Natural killer cell (primary cell): Measurements from ENCODE around the gene CDKN2AIP. TPM values are rescaled to one million over a fixed set of nuclear protein-coding genes. Genes with fewer than 3 reads are reported as not detected.

Experiments used
- ATAC-seq, 3 donors: fragments of 150-1000 bp in 2 of 3; fragments of 200-7000 bp in 1 of 3; cut with Tn5 transposase; 1 replicate in 1 of 3; 2 replicates in 2 of 3; pipeline ENCODE4 v1.10.0; 2021; ENCODE audit warnings: mild to moderate bottlenecking in 2 of 3, moderate library complexity in 2 of 3
- DNase-seq, 2 donors: peaks; one replicate each; pipeline versions ENCODE4 v3.0.0 to v3.0.0-alpha.2; 2013 to 2021; ENCODE audit warnings: mixed read lengths in 1 of 2
- H3K27ac ChIP-seq: one replicate; pipeline ENCODE4 v1.5.1; 2013; ENCODE audit warnings: mild to moderate bottlenecking, low read length
- H3K27me3 ChIP-seq: one replicate; pipeline ENCODE4 v1.6.1; 2013; ENCODE audit warnings: low read length; ENCODE audit not compliant: control insufficient read depth, insufficient read depth
- H3K36me3 ChIP-seq: one replicate; pipeline ENCODE4 v1.6.1; 2013; ENCODE audit warnings: low read length; ENCODE audit not compliant: control insufficient read depth, insufficient read depth
- H3K4me1 ChIP-seq: one replicate; pipeline ENCODE4 v1.6.1; 2013; ENCODE audit warnings: low read length; ENCODE audit not compliant: control insufficient read depth, insufficient read depth
- H3K4me3 ChIP-seq: one replicate; pipeline ENCODE4 v1.5.1; 2013; ENCODE audit warnings: low read length
- H3K9me3 ChIP-seq: one replicate; pipeline ENCODE4 v1.6.1; 2013; ENCODE audit warnings: low read length; ENCODE audit not compliant: control insufficient read depth, insufficient read depth
- H3K27ac Mint-ChIP-seq, 2 donors: one replicate each; pipeline ENCODE4 v1.8.0; 2022; ENCODE audit warnings: mild to moderate bottlenecking in 2 of 2, mixed read lengths in 2 of 2, moderate library complexity in 1 of 2
- H3K27me3 Mint-ChIP-seq, 2 donors: one replicate each; pipeline ENCODE4 v1.8.0; 2022; ENCODE audit warnings: low read depth in 2 of 2, mixed read lengths in 2 of 2
- H3K36me3 Mint-ChIP-seq: one replicate; pipeline ENCODE4 v1.8.0; 2022; ENCODE audit warnings: mixed read lengths
- H3K4me1 Mint-ChIP-seq, 2 donors: one replicate each; pipeline ENCODE4 v1.8.0; 2022; ENCODE audit warnings: mixed read lengths in 2 of 2
- H3K4me3 Mint-ChIP-seq: one replicate; pipeline ENCODE4 v1.8.0; 2022; ENCODE audit warnings: mild to moderate bottlenecking, moderate library complexity, mixed read lengths
- H3K9me3 Mint-ChIP-seq, 2 donors: one replicate each; pipeline ENCODE4 v1.8.0; 2022; ENCODE audit warnings: mixed read lengths in 2 of 2
- WGBS: methylation state at CpG from one replicate; pipeline ENCODE4 v1.1.7; 2013; ENCODE audit warnings: missing lambda C conversion rate; ENCODE audit not compliant: insufficient coverage; 5-methylcytosine and 5-hydroxymethylcytosine counted together
- intact Hi-C: fragments of 100-400 bp; cut with micrococcal nuclease; formaldehyde crosslinking; loops from one replicate; pipeline ENCODE4 v1.14.2; 2022
- total RNA-seq, 4 donors: library from RNA; stranded (reverse); fragments of 120-200 nt in 1 of 4; gene quantifications; one replicate each; pipeline versions ENCODE4 v1.2.3 to v1.2.4, GENCODE V29; 2013 to 2022
- TF ChIP-seq, protein P1 (sequence below): fragments of 200-600 bp; IDR thresholded peaks from one replicate; pipeline ENCODE4 v1.8.0; 2022; ENCODE audit warnings: antibody characterized with exemption

The CDKN2AIP gene
- total RNA-seq, 3 donors from 2014 or later (not counting 1 experiment from before 2014, with no cell fraction given), result 24.2 to 27.3 (median 25.7) TPM

DNA sequence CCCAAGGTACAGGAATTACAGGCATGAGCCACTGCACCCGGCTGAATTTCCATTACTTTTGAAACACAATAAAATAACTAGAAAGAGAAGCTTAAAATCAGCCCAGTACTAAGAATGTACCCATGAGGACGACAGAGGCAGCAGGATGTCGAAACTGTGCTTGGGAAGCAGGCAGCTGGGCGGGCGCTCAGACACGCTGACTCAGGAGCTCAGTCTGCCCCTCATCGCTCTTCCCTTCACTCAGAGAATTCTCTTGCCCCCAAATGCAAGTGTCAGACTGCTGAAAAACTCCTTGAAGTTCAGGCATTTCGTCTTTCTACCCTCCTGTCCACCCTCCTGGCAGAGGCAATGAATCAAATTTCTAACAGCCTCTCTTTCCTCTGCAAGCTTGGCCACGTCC lies 41.0 kb upstream of the CDKN2AIP start:
- Mint-ChIP-seq H3K27ac (no peak overlapping the region), H3K9me3 (no peaks in the 10 kb centered on the region), H3K27me3 (peaks cover 19 to 24% of the 10 kb centered on the region in 2 donors), H3K36me3 (no peaks in the 10 kb centered on the region), H3K4me3 (no peak overlapping the region), H3K4me1 (peaks cover 20 to 22% of the 10 kb centered on the region in 2 donors)
- DNase-seq (no peak), ATAC-seq (no peak)
- no peaks in the 10 kb centered on the region for H3K36me3 ChIP-seq
- intact Hi-C loops, result no loop called here
- peaks cover 11% of the 10 kb centered on the region for H3K4me1 ChIP-seq
- H3K4me3 ChIP-seq, result no peak overlapping the region
- TF ChIP-seq, protein P1, sequence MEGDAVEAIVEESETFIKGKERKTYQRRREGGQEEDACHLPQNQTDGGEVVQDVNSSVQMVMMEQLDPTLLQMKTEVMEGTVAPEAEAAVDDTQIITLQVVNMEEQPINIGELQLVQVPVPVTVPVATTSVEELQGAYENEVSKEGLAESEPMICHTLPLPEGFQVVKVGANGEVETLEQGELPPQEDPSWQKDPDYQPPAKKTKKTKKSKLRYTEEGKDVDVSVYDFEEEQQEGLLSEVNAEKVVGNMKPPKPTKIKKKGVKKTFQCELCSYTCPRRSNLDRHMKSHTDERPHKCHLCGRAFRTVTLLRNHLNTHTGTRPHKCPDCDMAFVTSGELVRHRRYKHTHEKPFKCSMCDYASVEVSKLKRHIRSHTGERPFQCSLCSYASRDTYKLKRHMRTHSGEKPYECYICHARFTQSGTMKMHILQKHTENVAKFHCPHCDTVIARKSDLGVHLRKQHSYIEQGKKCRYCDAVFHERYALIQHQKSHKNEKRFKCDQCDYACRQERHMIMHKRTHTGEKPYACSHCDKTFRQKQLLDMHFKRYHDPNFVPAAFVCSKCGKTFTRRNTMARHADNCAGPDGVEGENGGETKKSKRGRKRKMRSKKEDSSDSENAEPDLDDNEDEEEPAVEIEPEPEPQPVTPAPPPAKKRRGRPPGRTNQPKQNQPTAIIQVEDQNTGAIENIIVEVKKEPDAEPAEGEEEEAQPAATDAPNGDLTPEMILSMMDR, result no peak
- H3K27ac ChIP-seq, result no peak overlapping the region
- WGBS, result 87% methylated on average over 9 of the region's 9 CpGs
- H3K27me3 ChIP-seq, result no peaks in the 10 kb centered on the region
- no peaks in the 10 kb centered on the region for H3K9me3 ChIP-seq

DNA sequence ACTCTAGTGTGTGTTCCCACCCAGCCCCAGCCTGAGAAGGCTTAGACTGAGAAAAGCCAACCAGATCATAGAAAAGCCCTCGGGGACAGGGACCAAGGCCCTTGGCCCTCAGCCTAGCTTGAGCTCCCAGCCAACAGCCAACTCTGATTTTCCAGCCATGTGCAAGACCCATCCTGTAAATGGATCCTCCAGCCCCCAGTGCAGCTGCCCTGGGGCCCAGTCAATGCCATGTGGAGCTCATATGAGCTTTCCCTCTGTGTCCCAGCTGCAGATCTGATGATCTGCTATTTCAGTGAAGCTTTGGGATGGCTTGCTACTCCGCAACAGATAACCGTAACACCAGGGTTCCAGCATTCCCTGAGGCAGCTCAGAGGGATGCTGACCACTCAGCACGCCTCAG lies 40.5 kb upstream of the CDKN2AIP start:
- no peaks in the 10 kb centered on the region for H3K9me3 ChIP-seq
- H3K4me1 Mint-ChIP-seq, result peaks cover 15 to 17% of the 10 kb centered on the region in 2 donors
- H3K27me3 ChIP-seq, result no peaks in the 10 kb centered on the region
- H3K4me1 ChIP-seq, result peaks cover 7% of the 10 kb centered on the region
- H3K36me3 Mint-ChIP-seq, result no peaks in the 10 kb centered on the region
- peaks cover 19 to 24% of the 10 kb centered on the region in 2 donors for H3K27me3 Mint-ChIP-seq
- intact Hi-C loops, result no loop called here
- no peak for ATAC-seq
- no peak for DNase-seq
- no peak overlapping the region for H3K27ac ChIP-seq
- no peak overlapping the region for H3K27ac Mint-ChIP-seq
- TF ChIP-seq, protein P1, result no peak
- no peaks in the 10 kb centered on the region for H3K36me3 ChIP-seq
- H3K4me3 Mint-ChIP-seq, result no peak overlapping the region
- WGBS, result 90% methylated on average over 4 of the region's 4 CpGs
- no peak overlapping the region for H3K4me3 ChIP-seq
- no peaks in the 10 kb centered on the region for H3K9me3 Mint-ChIP-seq

DNA sequence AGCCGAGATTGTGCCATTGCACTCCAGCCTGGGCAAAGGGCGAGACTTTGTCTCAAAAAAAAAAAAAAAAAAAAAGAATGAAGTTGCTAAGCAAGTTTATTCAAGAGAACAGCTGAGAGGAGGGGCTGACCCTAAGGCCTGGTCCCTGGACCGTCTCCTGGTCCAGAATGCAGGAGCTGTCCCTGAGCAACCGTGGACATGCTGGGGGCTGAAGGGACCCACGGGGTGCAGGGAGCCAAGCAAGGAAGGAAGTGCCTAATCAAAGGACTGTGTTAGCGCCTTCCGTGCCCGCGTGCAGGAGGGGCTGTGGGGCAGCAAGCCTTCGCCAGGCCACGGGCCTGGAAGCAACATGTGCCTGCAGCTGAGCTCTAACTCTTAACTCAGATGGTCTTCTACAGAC lies 39.1 kb upstream of the CDKN2AIP start:
- H3K9me3 Mint-ChIP-seq, result no peaks in the 10 kb centered on the region
- peak overlapping the region; percentile 70 for H3K4me3 Mint-ChIP-seq
- ATAC-seq, result no peak
- no peak for DNase-seq
- peak overlapping the region in 1 of 2 donors; percentile 66 for H3K27ac Mint-ChIP-seq
- TF ChIP-seq, protein P1, result no peak
- Histone ChIP-seq H3K4me1 (peaks cover 3% of the 10 kb centered on the region), H3K27ac (no peak overlapping the region), H3K9me3 (no peaks in the 10 kb centered on the region), H3K27me3 (no peaks in the 10 kb centered on the region), H3K4me3 (no peak overlapping the region), H3K36me3 (no peaks in the 10 kb centered on the region)
- WGBS, result 73% methylated on average over 11 of the region's 11 CpGs
- H3K27me3 Mint-ChIP-seq, result peaks cover 19% of the 10 kb centered on the region in 2 donors
- intact Hi-C loops, result loop anchor here (5.0 kb wide), 2 partner anchors 37 to 333 kb away; partner anchors contain the start of gene CDKN2AIP
- H3K4me1 Mint-ChIP-seq, result peaks cover 12 to 14% of the 10 kb centered on the region in 2 donors
- H3K36me3 Mint-ChIP-seq, result no peaks in the 10 kb centered on the region

DNA sequence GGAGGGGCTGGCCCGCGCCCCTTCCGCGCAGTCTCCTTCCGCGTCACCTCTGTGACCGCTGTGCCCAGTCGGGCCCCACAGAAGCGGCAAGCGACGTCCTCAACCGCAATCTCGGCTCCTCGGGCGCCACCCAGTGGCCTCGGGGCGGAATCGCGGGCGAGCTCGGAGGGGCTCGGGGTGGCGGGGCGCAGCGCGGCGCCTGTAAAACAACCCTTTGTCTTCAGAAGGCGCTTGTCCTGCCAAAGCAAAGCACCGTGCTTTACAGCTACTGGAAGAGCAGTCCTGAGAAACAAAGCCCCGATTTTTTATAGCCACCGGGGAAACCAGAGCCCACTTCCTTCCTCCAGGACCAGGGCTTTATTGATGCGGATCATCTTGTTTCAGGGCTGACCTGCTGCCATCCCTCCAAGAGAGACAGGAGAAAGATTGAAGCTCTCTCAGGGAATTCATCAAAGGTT lies 37.3 kb upstream of the CDKN2AIP start:
- WGBS, result under 1% methylated on average over 32 of the region's 32 CpGs

More for the DNA sequence above, 37.3 kb upstream of the CDKN2AIP start:
- Histone ChIP-seq H3K27ac (peak overlapping the region; percentile 80), H3K4me1 (peaks cover 3% of the 10 kb centered on the region), H3K27me3 (no peaks in the 10 kb centered on the region), H3K36me3 (no peaks in the 10 kb centered on the region), H3K4me3 (peak overlapping the region; percentile 63), H3K9me3 (no peaks in the 10 kb centered on the region)
- ATAC-seq (peak; percentile 96 to 97 (median 97)), DNase-seq (peak; percentile 89 to 92)
- peak overlapping the region; percentile 81 for H3K4me3 Mint-ChIP-seq
- no peaks in the 10 kb centered on the region for H3K9me3 Mint-ChIP-seq
- no peaks in the 10 kb centered on the region for H3K36me3 Mint-ChIP-seq
- TF ChIP-seq, protein P1, result peak; percentile 81
- peaks cover 5 to 7% of the 10 kb centered on the region in 2 donors for H3K27me3 Mint-ChIP-seq
- peaks cover 14 to 16% of the 10 kb centered on the region in 2 donors for H3K4me1 Mint-ChIP-seq
- intact Hi-C loops, result loop anchor here (1.0 to 5.0 kb wide), 4 partner anchors 35 to 490 kb away; partner anchors contain the start of genes CDKN2AIP and DCTD
- H3K27ac Mint-ChIP-seq, result peak overlapping the region; percentile 75 to 86
